RWPE2 (cell line): ENCODE data around the gene TRAPPC2L.

ENCODE experiments used
- ATAC-seq: fragments of 200-7000 bp; cut with Tn5 transposase; 3 replicates; pipeline ENCODE4 v1.9.1; 2021; ENCODE audit warnings: low read depth
- DNase-seq: peaks from one replicate; pipeline ENCODE4 v3.0.0-alpha.2; 2020; ENCODE audit warnings: low spot score
- H3K27ac ChIP-seq: fragments of 450-650 bp; 2 replicates; pipeline ENCODE4 v1.5.1; 2017; ENCODE audit warnings: mild to moderate bottlenecking; ENCODE audit not compliant: poor library complexity, severe bottlenecking
- H3K27me3 ChIP-seq: fragments of 250-450 bp; sonication (Bioruptor Pico); 2 replicates; pipeline ENCODE4 v1.5.1; 2021; ENCODE audit warnings: mild to moderate bottlenecking, moderate library complexity; ENCODE audit not compliant: insufficient read depth, poor library complexity, severe bottlenecking
- H3K36me3 ChIP-seq: fragments of 250-450 bp; sonication (Bioruptor Pico); 2 replicates; pipeline ENCODE4 v1.5.1; 2020; ENCODE audit warnings: low read depth, mild to moderate bottlenecking, moderate library complexity
- H3K4me1 ChIP-seq: fragments of 250-450 bp; sonication (Bioruptor Pico); 2 replicates; pipeline ENCODE4 v1.5.1; 2021; ENCODE audit warnings: mild to moderate bottlenecking, moderate library complexity; ENCODE audit not compliant: insufficient read depth, poor library complexity, severe bottlenecking
- H3K4me3 ChIP-seq: fragments of 250-450 bp; sonication (Bioruptor Pico); 2 replicates; pipeline ENCODE4 v1.5.1; 2021; ENCODE audit warnings: mild to moderate bottlenecking, moderate library complexity; ENCODE audit not compliant: severe bottlenecking
- H3K9me3 ChIP-seq: fragments of 250-450 bp; sonication (Bioruptor Pico); 2 replicates; pipeline ENCODE4 v1.5.1; 2021; ENCODE audit warnings: mild to moderate bottlenecking, moderate library complexity; ENCODE audit not compliant: severe bottlenecking
- CTCF ChIP-seq: fragments of 450-650 bp; IDR thresholded peaks from one replicate; pipeline ENCODE4 v1.5.1; 2017; ENCODE audit warnings: mild to moderate bottlenecking, moderate library complexity; ENCODE audit not compliant: poor library complexity, severe bottlenecking

TRAPPC2L gene

DNA sequence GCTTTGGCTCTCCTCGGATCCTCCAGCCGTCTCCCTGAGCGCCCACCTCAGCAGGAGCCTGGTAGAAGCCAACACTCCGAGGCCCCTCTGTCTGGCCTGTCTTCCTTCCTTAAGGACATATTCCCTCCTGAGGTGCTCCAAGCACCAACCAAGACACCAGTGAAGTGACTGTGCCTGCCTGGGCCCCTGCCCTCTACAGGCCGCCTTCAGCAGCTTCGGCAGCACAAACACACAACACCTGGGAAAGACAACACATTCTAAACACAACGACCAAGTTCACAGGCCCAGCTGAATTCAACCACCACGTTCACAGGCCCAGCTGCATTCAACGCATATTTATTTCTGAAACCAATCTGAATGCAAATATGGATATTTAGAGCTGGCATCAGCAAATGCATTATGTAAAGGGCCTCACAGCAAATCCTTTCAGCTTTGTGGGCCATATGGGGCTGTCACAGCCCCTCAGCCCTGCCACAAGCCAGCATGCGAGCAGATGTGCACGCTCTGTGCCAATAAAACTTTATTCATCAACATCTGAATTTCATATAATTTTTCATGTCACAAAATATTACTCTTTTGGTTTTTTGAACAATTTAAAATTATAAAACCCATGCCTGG, 12.4 kb upstream of the TRAPPC2L start:
- peak; percentile 9 for TF ChIP-seq CTCF
- no peak overlapping the region for H3K27ac ChIP-seq
- no peaks in the 10 kb centered on the region for H3K27me3 ChIP-seq
- 0 out of 2 replicates have a peak, but pooled peaks cover 5% of the 10 kb centered on the region for H3K36me3 ChIP-seq
- ATAC-seq, result peak; percentile 28; the same call in 1 of the 3 replicates
- DNase-seq, result no peak
- H3K4me3 ChIP-seq, result no peak overlapping the region
- H3K9me3 ChIP-seq, result no peaks in the 10 kb centered on the region
- no peaks in the 10 kb centered on the region for H3K4me1 ChIP-seq

DNA sequence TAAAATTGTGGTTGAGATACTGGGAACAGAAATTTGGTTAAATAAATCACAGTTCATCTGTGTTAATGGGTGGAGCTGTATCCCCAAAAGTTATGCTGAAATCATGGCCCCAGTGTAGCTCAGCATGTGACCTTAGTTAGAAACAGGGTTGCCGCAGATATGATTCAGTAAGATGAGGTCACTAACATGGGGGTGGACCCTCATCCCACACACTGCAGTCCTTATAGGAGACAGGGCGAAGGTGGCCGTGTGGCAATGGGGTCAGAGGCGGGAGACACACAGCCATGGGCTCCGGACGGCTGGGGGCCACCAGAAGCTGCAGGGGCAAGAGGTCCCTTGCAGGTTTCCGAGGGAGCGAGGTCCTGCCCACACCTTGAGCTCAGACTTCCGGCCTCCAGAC, 10.8 kb upstream of the TRAPPC2L start:
- Histone ChIP-seq H3K4me1 (no peaks in the 10 kb centered on the region), H3K4me3 (no peak overlapping the region), H3K9me3 (no peaks in the 10 kb centered on the region), H3K27ac (no peak overlapping the region), H3K36me3 (no peaks in the 10 kb centered on the region), H3K27me3 (no peaks in the 10 kb centered on the region)
- no peak for TF ChIP-seq CTCF
- no peak for ATAC-seq
- DNase-seq, result no peak

- Histone ChIP-seq H3K27me3 (no peaks in the 10 kb centered on the region), H3K4me1 (no peaks in the 10 kb centered on the region), H3K27ac (no peak overlapping the region), H3K9me3 (no peaks in the 10 kb centered on the region), H3K4me3 (no peak overlapping the region), H3K36me3 (no peaks in the 10 kb centered on the region)
- no peak for DNase-seq
- no peak for TF ChIP-seq CTCF
- ATAC-seq, result no peak
These were observed 9.3 kb upstream of the TRAPPC2L start for GRCh38 chr16:88847654-88848053.

DNA sequence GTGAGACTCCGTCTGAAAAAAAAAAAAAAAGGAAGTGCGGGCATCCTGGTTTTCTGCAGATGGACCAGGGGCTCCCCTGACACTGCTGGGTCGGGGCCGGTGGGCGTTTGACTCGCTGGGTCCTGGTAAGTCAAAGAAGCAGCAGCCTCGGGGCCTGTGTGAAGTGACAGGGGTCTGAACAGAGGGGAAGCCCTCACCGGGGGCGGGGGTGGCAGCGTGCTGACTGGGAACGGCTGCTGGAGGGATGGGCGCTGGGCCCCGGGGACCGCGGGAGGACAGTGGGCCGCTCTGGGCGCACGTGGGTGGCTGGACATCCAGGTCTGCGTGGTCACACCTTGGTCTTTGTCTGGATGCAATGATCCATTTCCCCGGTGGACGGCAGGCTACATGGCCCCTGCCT, 8.4 kb upstream of the TRAPPC2L start:
- no peak overlapping the region for H3K4me3 ChIP-seq
- H3K4me1 ChIP-seq, result no peaks in the 10 kb centered on the region
- H3K27me3 ChIP-seq, result no peaks in the 10 kb centered on the region
- H3K27ac ChIP-seq, result no peak overlapping the region
- H3K36me3 ChIP-seq, result no peaks in the 10 kb centered on the region
- ATAC-seq (no peak), DNase-seq (no peak)
- TF ChIP-seq CTCF, result no peak
- no peaks in the 10 kb centered on the region for H3K9me3 ChIP-seq

- Histone ChIP-seq H3K4me1 (no peaks in the 10 kb centered on the region), H3K9me3 (no peaks in the 10 kb centered on the region), H3K36me3 (peaks cover 6% of the 10 kb centered on the region; the same call in 1 of the 2 replicates), H3K27me3 (no peaks in the 10 kb centered on the region), H3K4me3 (no peak overlapping the region), H3K27ac (no peak overlapping the region)
- TF ChIP-seq CTCF, result no peak
- ATAC-seq, result no peak
- DNase-seq, result no peak
These were observed 6.3 kb upstream of the TRAPPC2L start for GRCh38 chr16:88850531-88851199.
